GM18519 (cell line): Measurements from ENCODE around the gene TPI1.
"Not testable (repeated sequence)": the region's sequence is repeated elsewhere in the genome, so short reads cannot be mapped to it uniquely, and the experiment has no call there.

ENCODE experiments used
- ATAC-seq: cut with Tn5 transposase; IDR thresholded peaks from one replicate; pipeline ENCODE4 v1.9.1; 2021; ENCODE audit warnings: mild to moderate bottlenecking, moderate library complexity; ENCODE audit not compliant: unreplicated experiment, low FRiP score

The TPI1 gene

DNA sequence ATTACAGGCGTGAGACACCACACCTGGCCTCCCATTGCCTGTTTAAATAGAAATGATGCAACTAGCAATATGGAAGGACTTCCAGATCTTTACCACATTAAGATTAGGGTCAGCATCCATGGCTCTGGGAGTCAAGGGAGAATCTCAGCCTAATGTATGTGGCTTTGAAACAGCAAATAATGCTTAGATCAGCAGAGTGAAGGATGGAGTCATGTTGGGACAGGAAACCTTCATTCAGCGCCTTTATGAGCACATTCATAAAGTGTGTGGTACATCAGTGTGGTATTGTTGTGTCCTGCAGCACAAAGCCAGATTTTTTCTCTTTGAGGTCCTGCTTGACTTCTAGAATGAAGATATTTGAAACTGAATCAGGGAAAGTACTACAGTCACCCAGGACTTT is 21.0 kb downstream of the TPI1 start:
- no peak for ATAC-seq

DNA sequence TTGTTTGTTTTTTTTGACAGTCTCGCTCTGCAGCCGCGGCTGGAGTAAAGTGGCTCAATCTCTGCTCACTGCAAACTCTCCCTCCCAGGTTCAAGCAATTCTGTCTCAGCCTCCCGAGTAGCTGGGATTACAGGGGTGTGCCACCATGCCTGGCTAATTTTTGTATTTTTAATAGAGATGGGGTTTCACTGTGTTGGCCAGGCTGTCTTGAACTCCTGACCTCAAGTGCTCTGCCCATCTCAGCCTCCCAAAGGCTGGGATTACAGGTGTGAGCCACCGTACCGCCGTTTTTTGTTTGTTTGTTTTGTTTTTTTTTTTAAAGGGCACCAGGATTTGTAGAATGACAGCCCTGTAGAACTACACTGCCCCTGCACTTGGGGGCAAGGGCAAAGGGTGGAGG is 21.5 kb downstream of the TPI1 start:
- ATAC-seq = not testable (repeated sequence)

GRCh38 chr12:6889775-6890573 is 22.6 kb downstream of the TPI1 start:
- not testable (repeated sequence) for ATAC-seq

DNA sequence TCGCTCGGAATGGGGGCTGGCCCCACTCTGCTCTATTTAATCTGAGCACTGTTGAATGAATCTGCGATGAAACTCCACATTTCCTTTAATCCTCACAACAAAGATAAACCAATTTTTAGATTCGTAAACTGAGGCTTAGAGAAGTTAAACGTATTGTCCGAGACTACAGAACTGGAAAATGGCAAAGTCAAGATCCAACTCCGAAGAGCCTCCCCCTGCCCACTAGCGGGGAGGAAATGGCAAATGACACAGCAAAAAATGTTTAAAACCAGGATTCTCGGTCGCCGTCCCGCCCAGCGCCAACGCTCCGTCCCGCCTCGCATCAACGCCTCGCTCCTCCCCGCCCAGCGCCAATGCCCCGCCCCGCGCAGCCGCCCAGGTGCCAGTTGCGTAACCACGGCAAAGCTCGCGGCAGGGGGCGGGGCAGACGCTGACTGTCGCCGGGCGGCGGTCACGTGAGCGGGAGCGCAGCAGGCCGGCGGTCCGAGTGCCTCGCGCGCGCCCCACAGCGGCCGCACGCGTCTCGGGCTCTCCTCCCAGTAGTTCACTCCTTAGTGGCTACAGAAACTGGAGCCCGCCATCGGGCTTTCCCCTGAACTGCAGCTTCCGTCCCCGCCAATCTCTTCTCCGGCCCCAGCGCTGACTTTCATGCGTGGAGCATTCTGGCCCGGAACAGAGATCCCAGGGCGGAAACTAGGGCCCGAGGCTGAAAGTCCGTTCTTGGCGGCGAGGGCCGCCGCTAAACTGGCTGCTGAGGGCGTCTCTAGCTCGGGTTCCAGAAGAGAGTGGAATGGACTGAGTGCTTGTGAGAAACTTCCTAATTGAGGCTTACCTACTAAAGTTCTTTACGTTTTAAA is 23.7 kb downstream of the TPI1 start:
- ATAC-seq = peak; percentile 88

DNA sequence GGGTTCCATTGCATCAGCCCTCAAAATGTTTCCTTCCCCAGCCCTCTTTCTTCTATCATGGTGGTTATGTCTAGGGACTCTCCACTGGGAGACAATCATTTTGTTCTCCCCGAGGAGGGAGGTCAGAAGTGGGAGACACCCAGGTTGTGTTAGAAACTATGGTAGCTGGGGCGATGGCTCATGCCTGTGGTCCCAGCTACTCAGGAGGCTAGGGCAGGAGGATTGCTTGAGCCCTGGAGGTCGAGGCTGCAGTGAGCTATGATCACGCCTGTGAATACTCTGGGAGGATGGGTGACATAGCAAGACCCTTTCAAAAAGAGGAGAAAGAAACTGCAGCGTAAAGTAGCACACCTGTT is 24.3 kb downstream of the TPI1 start:
- ATAC-seq = no peak

DNA sequence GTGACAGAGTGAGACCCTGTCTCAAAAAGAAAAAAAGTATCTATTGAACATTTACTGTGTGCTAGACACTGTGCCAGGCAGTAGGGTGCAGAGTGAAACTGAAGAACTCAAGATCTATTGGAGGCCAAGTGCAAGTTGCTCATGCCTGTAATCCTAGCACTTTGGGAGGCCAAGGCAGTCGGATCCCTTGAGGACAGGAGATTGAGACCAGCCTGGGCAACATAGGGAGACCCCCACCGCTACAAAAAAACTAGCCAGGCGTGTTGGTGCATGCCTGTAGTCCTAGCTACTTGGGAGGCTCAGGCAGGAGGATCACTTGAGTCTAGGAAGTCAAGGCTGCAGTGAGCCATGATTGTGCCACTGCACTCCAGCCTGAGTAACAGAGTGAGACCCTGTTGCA is 25.4 kb downstream of the TPI1 start:
- ATAC-seq = not testable (repeated sequence)

GRCh38 chr12:6894321-6894720 is 27.0 kb downstream of the TPI1 start:
- no peak for ATAC-seq

DNA sequence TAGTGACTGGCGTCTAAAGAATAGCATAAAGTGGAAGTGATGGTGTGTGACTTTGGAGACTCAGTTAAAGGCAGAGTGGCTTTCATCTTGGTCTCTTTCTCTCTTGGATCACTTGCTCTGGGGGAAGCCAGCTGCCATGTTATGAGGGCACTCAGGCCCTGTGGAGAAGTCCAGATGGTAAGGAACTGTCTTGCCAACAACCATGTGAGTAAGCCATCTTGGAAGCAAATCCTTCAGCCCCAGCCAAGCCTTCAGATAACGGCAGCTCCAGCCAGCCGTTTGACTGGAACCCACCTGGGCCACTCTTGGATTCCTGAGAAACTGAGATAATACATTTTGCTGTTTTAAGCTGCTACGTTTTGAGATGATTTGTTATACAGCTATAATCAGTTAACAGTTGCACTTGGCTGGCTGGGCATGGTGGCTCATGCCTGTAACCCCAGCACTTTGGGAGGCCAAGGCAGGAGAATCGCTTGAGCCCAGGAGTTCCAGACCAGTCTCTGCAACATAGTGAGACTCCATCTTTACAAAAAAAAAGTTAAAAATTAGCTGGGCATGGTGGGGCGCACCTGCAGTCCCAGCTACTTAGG is 29.6 kb downstream of the TPI1 start:
- no peak for ATAC-seq

GRCh38 chr12:6899427-6899826 is 32.1 kb downstream of the TPI1 start:
- no peak for ATAC-seq

DNA sequence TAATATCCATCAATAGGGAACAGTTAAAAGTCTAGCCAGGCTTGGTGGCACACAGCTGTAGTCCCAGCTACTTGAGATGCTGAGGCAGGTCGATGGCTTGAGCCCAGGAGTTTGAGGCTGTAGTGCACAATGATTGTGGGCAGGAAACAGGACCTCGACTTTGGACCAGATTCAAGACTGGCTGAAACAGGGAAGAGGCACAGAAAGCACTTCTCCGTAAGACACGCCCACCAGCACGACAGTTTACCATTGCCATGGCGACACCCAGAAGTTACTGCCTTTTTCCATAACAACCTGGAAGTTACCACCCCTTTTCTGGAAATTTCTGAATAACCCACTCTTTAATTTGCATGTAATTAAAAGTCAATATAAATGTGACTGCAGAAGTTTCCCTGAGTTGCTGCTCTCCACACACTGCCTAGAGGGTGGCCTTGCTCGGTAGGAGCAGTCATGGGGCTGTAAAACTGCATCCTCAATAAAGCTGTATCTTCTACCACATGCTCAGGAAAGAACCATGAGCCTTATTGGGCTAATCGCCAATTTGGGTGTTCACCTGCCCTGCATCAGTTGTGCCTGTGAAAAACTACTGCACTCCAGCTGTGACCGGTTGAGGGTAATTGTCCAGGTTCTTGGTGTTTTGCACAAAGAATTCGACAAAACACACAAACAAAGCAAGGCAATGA is 32.6 kb downstream of the TPI1 start:
- ATAC-seq = no peak

GRCh38 chr12:6902448-6902847 is 35.1 kb downstream of the TPI1 start:
- no peak for ATAC-seq

DNA sequence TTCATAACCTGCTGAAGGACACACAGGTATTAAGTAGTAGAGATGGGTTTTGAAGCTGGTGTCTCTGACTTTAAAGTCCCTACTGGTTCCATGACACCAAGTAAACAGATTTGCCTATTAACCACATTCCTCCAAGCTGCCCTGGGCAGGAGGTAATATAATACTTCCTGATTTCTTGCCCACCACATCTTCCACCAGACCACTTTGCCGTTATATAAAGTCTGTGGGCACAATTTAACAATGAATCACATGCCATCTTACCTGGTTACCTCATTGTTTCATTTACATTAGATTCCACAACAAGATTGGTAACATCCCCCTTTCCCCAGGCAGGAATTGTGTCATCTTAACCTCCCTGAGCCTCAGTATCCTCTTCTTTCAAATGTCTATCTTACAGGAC is 36.4 kb downstream of the TPI1 start:
- no peak for ATAC-seq

- ATAC-seq = peak; percentile 71
Measured at GRCh38 chr12:6904280-6905276, 37.2 kb downstream of the TPI1 start, which contains the start of gene LRRC23. Gene LRRC23, plus strand, starts transcription at chr12:6904822. Its CDS starts 812 bp downstream, at chr12:6905634.

GRCh38 chr12:6905414-6906040 is 38.2 kb downstream of the TPI1 start:
- no peak for ATAC-seq

DNA sequence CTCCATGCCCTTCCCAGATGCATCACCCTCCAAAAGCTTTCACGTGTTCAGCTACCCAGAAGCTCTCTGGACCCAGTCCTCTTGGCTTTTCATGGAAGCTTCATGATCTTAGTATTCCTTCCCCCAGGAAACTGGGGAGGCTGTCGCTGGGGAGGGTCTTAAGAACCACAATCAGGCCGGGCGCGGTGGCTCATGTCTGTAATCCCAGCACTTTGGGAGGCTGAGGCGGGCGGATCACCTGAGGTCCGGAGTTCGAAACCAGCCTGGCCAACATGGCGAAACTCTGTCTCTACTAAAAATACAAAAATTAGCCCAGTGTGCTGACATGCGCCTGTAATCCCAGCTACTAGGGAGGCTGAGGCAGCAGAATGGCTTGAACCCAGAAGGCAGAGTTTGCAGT is 40.8 kb downstream of the TPI1 start:
- ATAC-seq = not testable (repeated sequence)

- ATAC-seq = no peak
Measured at GRCh38 chr12:6909421-6910145, 42.3 kb downstream of the TPI1 start.

- no peak for ATAC-seq
Measured at GRCh38 chr12:6912164-6912935, 45.0 kb downstream of the TPI1 start.
